Measurements from ENCODE around the gene MATN1.
A peak's percentile ranks its signal among the peaks of the same experiment; 100 is the strongest.

The MATN1 gene

GRCh38 chr1:30746212-30747032 lies 23.0 kb upstream of the MATN1 start:
- DNase-seq = no peak

- no peak for DNase-seq
Measured at GRCh38 chr1:30745834-30746208, 22.4 kb upstream of the MATN1 start.

- DNase-seq = no peak
Measured at GRCh38 chr1:30745156-30745833, 21.9 kb upstream of the MATN1 start.

GRCh38 chr1:30744060-30744756 lies 20.8 kb upstream of the MATN1 start:
- DNase-seq = no peak

GRCh38 chr1:30743584-30744059 lies 20.2 kb upstream of the MATN1 start:
- DNase-seq = peak in 3 of 56 donors; percentile 24 to 50 (median 34)

GRCh38 chr1:30742963-30743559 lies 19.7 kb upstream of the MATN1 start:
- no peak for DNase-seq

GRCh38 chr1:30742300-30742962 lies 19.0 kb upstream of the MATN1 start:
- no peak for DNase-seq

GRCh38 chr1:30741239-30741894 lies 18.0 kb upstream of the MATN1 start:
- DNase-seq = no peak

GRCh38 chr1:30740251-30741238 lies 17.2 kb upstream of the MATN1 start:
- no peak for DNase-seq

- DNase-seq = no peak
Measured at GRCh38 chr1:30739601-30740000, 16.2 kb upstream of the MATN1 start.

- no peak for DNase-seq
Measured at GRCh38 chr1:30738715-30739559, 15.6 kb upstream of the MATN1 start.

GRCh38 chr1:30738040-30738714 lies 14.8 kb upstream of the MATN1 start:
- DNase-seq = no peak

GRCh38 chr1:30737357-30738039 lies 14.1 kb upstream of the MATN1 start:
- no peak for DNase-seq

- no peak for DNase-seq
Measured at GRCh38 chr1:30735668-30736498, 12.5 kb upstream of the MATN1 start.

- no peak for DNase-seq
Measured at GRCh38 chr1:30735124-30735523, 11.7 kb upstream of the MATN1 start.

- no peak for DNase-seq
Measured at GRCh38 chr1:30734580-30734979, 11.2 kb upstream of the MATN1 start.

Measured in amygdala (tissue), 56 donors.